HepG2 (cell line): Measurements from ENCODE around the gene B3GALT6. TPM values are rescaled to one million over a fixed set of nuclear protein-coding genes. Genes with fewer than 3 reads are reported as not detected.

Experiments
- ATAC-seq: fragments of 200-7000 bp; cut with Tn5 transposase; 3 replicates; pipeline ENCODE4 v1.9.1; 2020; ENCODE audit warnings: mild to moderate bottlenecking, moderate library complexity
- BruUV-seq: library from RNA; stranded (reverse); fragments of 400-500 nt; replicated peaks from 2 replicates; lab custom pipeline; 2021; lab: Mats Ljungman, UMichigan
- CTCF ChIA-PET: fragments of 300-600 bp; formaldehyde crosslinking; extraction: SDS; loops from one replicate; lab custom pipeline; 2021; ENCODE audit warnings: low total read pairs, inconsistent platforms, low intra/inter-chr PET ratio; lab: Yijun Ruan, JAX
- POLR2A ChIA-PET: fragments of 350-600 bp; sonication (Branson Sonifier 250); formaldehyde crosslinking; loops from one replicate; lab custom pipeline; 2020; ENCODE audit warnings: antibody characterized with exemption, inconsistent platforms; lab: Yijun Ruan, JAX
- DNase-seq: peaks from one replicate; pipeline ENCODE4 v3.0.0-alpha.2; 2015; ENCODE audit warnings: low spot score
- FAIRE-seq: peaks from 3 replicates; lab custom pipeline; 2011; peaks lifted over from hg19 to GRCh38; lab: Jason Lieb, UNC
- H2AFZ ChIP-seq: one replicate; pipeline ENCODE4 v1.6.1; 2011; ENCODE audit warnings: low read length, inconsistent platforms
- H3K27ac ChIP-seq: fragments of 300-600 bp; 3 replicates; pipeline ENCODE4 v1.8.0; 2011; ENCODE audit warnings: mixed run types, mild to moderate bottlenecking, mixed read lengths, low read length, inconsistent platforms; ENCODE audit not compliant: insufficient read depth; ENCODE audit errors: extremely low read length
- H3K27me3 ChIP-seq, 2 experiments: fragments of 200-600 bp in 1 of 2; 2 replicates in 1 of 2; 3 replicates in 1 of 2; pipeline versions ENCODE4 v1.6.0 to v1.8.0; 2011; ENCODE audit warnings: low read length in 2 of 2, mild to moderate bottlenecking in 2 of 2, moderate library complexity in 2 of 2, inconsistent platforms in 1 of 2; ENCODE audit not compliant: insufficient read depth in 2 of 2, control insufficient read depth in 1 of 2
- H3K36me3 ChIP-seq, 2 experiments: fragments of 200-600 bp in 1 of 2; replicated peaks in 1 of 2; 2 replicates in 1 of 2; 3 replicates in 1 of 2; pipeline versions ENCODE4 v1.5.1 to v1.8.0; 2011; ENCODE audit warnings: low read length in 2 of 2, inconsistent platforms in 1 of 2; ENCODE audit not compliant: insufficient read depth in 2 of 2, control insufficient read depth in 1 of 2
- H3K4me1 ChIP-seq: 2 replicates; pipeline ENCODE4 v1.5.1; 2012; ENCODE audit warnings: low read length, inconsistent platforms; ENCODE audit not compliant: insufficient read depth
- H3K4me2 ChIP-seq: 2 replicates; pipeline ENCODE4 v1.6.0; 2011; ENCODE audit warnings: low read depth, low read length, inconsistent platforms
- H3K4me3 ChIP-seq, 3 experiments: fragments of 200-600 bp in 1 of 3; sonication (generic), shearing (Covaris generic) in 1 of 3; replicated peaks in 1 of 3; 2 replicates each; pipeline ENCODE4 v1.5.1; 2011 to 2016; ENCODE audit warnings: low read length in 3 of 3, inconsistent platforms in 2 of 3, low read depth in 2 of 3, mild to moderate bottlenecking in 2 of 3, control low read depth in 1 of 3, mixed read lengths in 1 of 3; ENCODE audit not compliant: insufficient read depth in 1 of 3
- H3K79me2 ChIP-seq: one replicate; pipeline ENCODE4 v1.6.1; 2011; ENCODE audit warnings: low read length, inconsistent platforms; ENCODE audit not compliant: insufficient read depth
- H3K9ac ChIP-seq: 2 replicates; pipeline ENCODE4 v1.6.0; 2011; ENCODE audit warnings: mild to moderate bottlenecking, low read depth, low read length, inconsistent platforms; ENCODE audit not compliant: insufficient read depth
- H3K9me3 ChIP-seq: 2 replicates; pipeline ENCODE4 v1.5.1; 2012; ENCODE audit warnings: mild to moderate bottlenecking, low read length
- H4K20me1 ChIP-seq: 2 replicates; pipeline ENCODE4 v1.6.0; 2011; ENCODE audit warnings: inconsistent platforms, mild to moderate bottlenecking, low read length, moderate library complexity; ENCODE audit not compliant: insufficient read depth
- ATF1 ChIP-seq: IDR thresholded peaks from 2 replicates; pipeline ENCODE4 v1.6.1; 2016; ENCODE audit warnings: mild to moderate bottlenecking, control low read depth
- EED ChIP-seq: sonication (generic); formaldehyde crosslinking; IDR thresholded peaks from 2 replicates; pipeline ENCODE4 v1.5.0; 2020; ENCODE audit warnings: mild to moderate bottlenecking, missing genetic modification reagents
- SIN3B ChIP-seq: fragments of 150-350 bp; IDR thresholded peaks from 2 replicates; pipeline ENCODE4 v1.6.1; 2014; ENCODE audit warnings: low read length
- SMYD3 ChIP-seq: sonication (generic); formaldehyde crosslinking; IDR thresholded peaks from 2 replicates; pipeline ENCODE4 v1.8.1; 2023; ENCODE audit warnings: mild to moderate bottlenecking, missing genetic modification reagents
- SSRP1 ChIP-seq: IDR thresholded peaks from 2 replicates; pipeline ENCODE4 v1.6.1; 2016; ENCODE audit warnings: control low read depth
- ZNF580 ChIP-seq: IDR thresholded peaks from 2 replicates; pipeline ENCODE4 v1.6.1; 2016; ENCODE audit warnings: low read depth, borderline replicate concordance
- ZNF772 ChIP-seq: sonication (generic); formaldehyde crosslinking; IDR thresholded peaks from 2 replicates; pipeline ENCODE4 v1.5.0; 2020; ENCODE audit warnings: mild to moderate bottlenecking, missing genetic modification reagents
- whole genome bisulfite sequencing: methylation state at CpG from one replicate; pipeline ENCODE4 v1.1.6; 2017; ENCODE audit warnings: low lambda C conversion rate; 5-methylcytosine and 5-hydroxymethylcytosine counted together
- in situ Hi-C: cut with HindIII; loops from 2 replicates; pipeline ENCODE4 v1.10.0; 2017; ENCODE audit warnings: low pct_unique_long_range_greater_than_20kb; ENCODE audit not compliant: extremely low pct_ligation_motif_present
- intact Hi-C: fragments of 100-400 bp; cut with micrococcal nuclease; formaldehyde crosslinking; loops from one replicate; pipeline ENCODE4 v1.10.0; 2022; ENCODE audit not compliant: unreplicated experiment
- polyA plus RNA-seq, 8 experiments: library from polyadenylated mRNA; depleted of rRNA in 3 of 8; stranded (reverse) in 7 of 8; unstranded in 1 of 8; fragments of >200 nt; fragmentation: Illumina TruSeq in 4 of 8; extraction: Trizol in 4 of 8; gene quantifications; 2 replicates each; pipeline versions ENCODE4 v1.2.1 to v1.2.3, GENCODE V29; 2011 to 2016; ENCODE audit warnings: low read depth in 4 of 8, missing spikeins in 1 of 8, mixed read lengths in 1 of 8; ENCODE audit not compliant: insufficient read depth in 1 of 8
- total RNA-seq, 5 experiments: library from RNA; depleted of rRNA; stranded (reverse); fragments of >200 nt; fragmentation: Illumina TruSeq; extraction: Trizol; gene quantifications; 2 replicates each; pipeline ENCODE4 v1.2.3, GENCODE V29; 2016; ENCODE audit warnings: low read depth in 1 of 5

B3GALT6 gene
- total and polyA plus RNA-seq, 2 of the 13 experiments (the other 11 are each of a cell fraction or from before 2014, with no cell fraction given) = 3.9 to 14.2 TPM

- TSS peak; percentile 84 for BruUV-seq
- no peak overlapping the region for H3K4me3 ChIP-seq
- CTCF ChIA-PET = no interaction called here
- no peak for TF ChIP-seq ZNF772 (CRISPR knock-in tag)
- TF ChIP-seq ATF1 = no peak
- no peak for TF ChIP-seq SIN3B
- no peak for TF ChIP-seq SMYD3
- TF ChIP-seq EED = no peak
- TF ChIP-seq ZNF580 (CRISPR knock-in tag) = no peak
- TF ChIP-seq SSRP1 (CRISPR knock-in tag) = no peak
- TF ChIP-seq, all 625 proteins: peak for 0
- no peak for ATAC-seq
- Histone ChIP-seq H3K27me3 (peaks cover 2 to 12% of the 10 kb centered on the region in 2 experiments; a peak in 1 of 5 replicates), H3K27ac (no peak overlapping the region), H3K36me3 (peaks cover 13 to 37% of the 10 kb centered on the region in 2 experiments; a peak in 4 of 5 replicates), H3K79me2 (no peaks in the 10 kb centered on the region), H3K4me1 (no peaks in the 10 kb centered on the region), H3K4me2 (no peak overlapping the region), H4K20me1 (no peaks in the 10 kb centered on the region), H3K9me3 (no peaks in the 10 kb centered on the region), H2AFZ (no peak overlapping the region), H3K9ac (no peak overlapping the region)
- WGBS = 98% methylated on average over 73 of the region's 74 CpGs
- no peak for FAIRE-seq
- in situ Hi-C loops (no loop called here), intact Hi-C loops (no loop called here)
- DNase-seq = no peak
- POLR2A ChIA-PET = no interaction called here
These were observed 15.0 kb upstream of the B3GALT6 start for GRCh38 chr1:1216770-1217620.
